A549 (cell line): ENCODE results near the gene DNM3.

Experiments
- CTCF ChIP-seq: fragments of >200 bp; sonication (Bioruptor Twin); formaldehyde crosslinking; IDR thresholded peaks from 3 replicates; pipeline ENCODE4 v1.5.1; 2016
- EP300 ChIP-seq, 2 experiments: fragments of >200 bp; sonication (Bioruptor Twin); formaldehyde crosslinking; IDR thresholded peaks; 2 replicates in 1 of 2; 3 replicates in 1 of 2; pipeline ENCODE4 v1.6.1; 2016 to 2017
- HDAC2 ChIP-seq: fragments of 200-600 bp; sonication (generic); IDR thresholded peaks from 2 replicates; pipeline ENCODE4 v1.6.1; 2016
- HOXA7 ChIP-seq: fragments of 250-450 bp; sonication (Bioruptor Pico); IDR thresholded peaks from 2 replicates; pipeline ENCODE4 v1.5.0; 2020; ENCODE audit warnings: mild to moderate bottlenecking, moderate library complexity
- HOXB5 ChIP-seq: fragments of 250-450 bp; sonication (Bioruptor Pico); IDR thresholded peaks from 2 replicates; pipeline ENCODE4 v1.5.0; 2020; ENCODE audit warnings: mild to moderate bottlenecking, moderate library complexity
- JUN ChIP-seq, 2 experiments: fragments of >200 bp; sonication (Bioruptor Twin); formaldehyde crosslinking; IDR thresholded peaks; 2 replicates in 1 of 2; 3 replicates in 1 of 2; pipeline ENCODE4 v1.6.1; 2016 to 2017
- JUNB ChIP-seq: fragments of >200 bp; sonication (Bioruptor Twin); formaldehyde crosslinking; IDR thresholded peaks from 2 replicates; pipeline ENCODE4 v1.6.1; 2016
- POLR2A ChIP-seq: IDR thresholded peaks from 2 replicates; pipeline ENCODE4 v1.6.1; 2012; ENCODE audit warnings: mild to moderate bottlenecking, low read length
- RCOR1 ChIP-seq: fragments of 150-350 bp; IDR thresholded peaks from 2 replicates; pipeline ENCODE4 v1.6.1; 2014; ENCODE audit warnings: antibody characterized with exemption, low read length, low read depth
- REST ChIP-seq: fragments of 200-600 bp; sonication (generic); IDR thresholded peaks from 2 replicates; pipeline ENCODE4 v1.6.1; 2016; ENCODE audit warnings: antibody characterized with exemption, mild to moderate bottlenecking, moderate library complexity
- TF ChIP-seq, protein P1 (sequence below): IDR thresholded peaks from 2 replicates; pipeline ENCODE4 v1.6.1; 2012

DNA sequence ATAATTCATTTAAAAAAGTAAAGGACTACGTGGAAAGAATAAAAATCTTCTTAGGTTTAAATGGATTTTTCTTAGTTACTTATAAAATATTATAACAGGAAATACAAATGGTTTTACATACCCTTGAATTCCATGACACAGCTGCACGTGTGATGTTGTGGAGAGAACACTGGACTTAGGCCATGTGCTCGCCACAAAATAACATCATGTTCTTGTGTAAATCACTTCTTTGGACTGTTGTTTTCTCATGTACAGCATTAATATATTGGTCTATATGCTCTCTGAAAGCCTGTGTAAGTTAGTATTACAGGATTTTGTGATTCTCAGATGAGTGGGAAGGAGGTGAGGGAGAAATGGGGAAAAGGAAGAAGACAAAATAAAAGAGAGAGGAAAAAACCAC lies 228.2 kb downstream of the DNM3 start:
- TF ChIP-seq POLR2A: no peak
- no peak for TF ChIP-seq CTCF
- no peak for TF ChIP-seq HDAC2
- no peak for TF ChIP-seq EP300 (IDR thresholded peaks at IDR 0.05)
- TF ChIP-seq REST: no peak
- TF ChIP-seq, protein P1, sequence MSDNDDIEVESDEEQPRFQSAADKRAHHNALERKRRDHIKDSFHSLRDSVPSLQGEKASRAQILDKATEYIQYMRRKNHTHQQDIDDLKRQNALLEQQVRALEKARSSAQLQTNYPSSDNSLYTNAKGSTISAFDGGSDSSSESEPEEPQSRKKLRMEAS: no peak
- TF ChIP-seq JUN (IDR thresholded peaks at IDR 0.05): no peak
- TF ChIP-seq RCOR1: no peak
- TF ChIP-seq HOXB5 (CRISPR knock-in tag): no peak
- no peak for TF ChIP-seq HOXA7 (CRISPR knock-in tag)
- TF ChIP-seq JUNB: no peak
